ENCODE data around the gene ILKAP. TPM values are rescaled to one million over a fixed set of nuclear protein-coding genes. Genes with fewer than 3 reads are reported as not detected.

Gene ILKAP
- total RNA-seq, 3 donors from 2014 or later, result 33.2 to 55.7 (median 39.9) TPM

- peaks cover 7% of the 10 kb centered on the region for H3K4me1 ChIP-seq (ENCODE audit: low read depth)
- H3K36me3 ChIP-seq (ENCODE audit: low read depth), result no peaks in the 10 kb centered on the region
- intact Hi-C loops (cut with DNase I, micrococcal nuclease), result no loop called here
- ATAC-seq, result no peak
- H3K4me3 ChIP-seq, result no peak overlapping the region
- H3K9me3 ChIP-seq, result no peaks in the 10 kb centered on the region
- no peak for DNase-seq
- no peak for TF ChIP-seq CTCF (IDR thresholded peaks at IDR 0.05)
These were observed 30.1 kb upstream of the ILKAP start for GRCh38 chr2:238233625-238234024.

- DNase-seq (no peak), ATAC-seq (no peak)
- Histone ChIP-seq H3K4me3 (no peak overlapping the region), H3K36me3 (ENCODE audit: low read depth) (no peaks in the 10 kb centered on the region), H3K9me3 (no peaks in the 10 kb centered on the region), H3K4me1 (ENCODE audit: low read depth) (peaks cover 7% of the 10 kb centered on the region)
- intact Hi-C loops (cut with DNase I, micrococcal nuclease), result no loop called here
- no peak for TF ChIP-seq CTCF (IDR thresholded peaks at IDR 0.05)
These were observed 28.3 kb upstream of the ILKAP start for GRCh38 chr2:238231809-238232208.

GRCh38 chr2:238231251-238231793, 27.8 kb upstream of the ILKAP start:
- Histone ChIP-seq H3K4me1 (ENCODE audit: low read depth) (peaks cover 7% of the 10 kb centered on the region), H3K36me3 (ENCODE audit: low read depth) (no peaks in the 10 kb centered on the region), H3K4me3 (no peak overlapping the region), H3K9me3 (no peaks in the 10 kb centered on the region)
- no peak for TF ChIP-seq CTCF (IDR thresholded peaks at IDR 0.05)
- DNase-seq (peak; percentile 58 to 74 (median 71)), ATAC-seq (peak; percentile 51)
- intact Hi-C loops (cut with DNase I, micrococcal nuclease), result no loop called here

- Histone ChIP-seq H3K4me1 (ENCODE audit: low read depth) (peaks cover 7% of the 10 kb centered on the region), H3K9me3 (no peaks in the 10 kb centered on the region), H3K4me3 (no peak overlapping the region), H3K36me3 (ENCODE audit: low read depth) (no peaks in the 10 kb centered on the region)
- intact Hi-C loops (cut with DNase I, micrococcal nuclease), result no loop called here
- no peak for TF ChIP-seq CTCF (IDR thresholded peaks at IDR 0.05)
- ATAC-seq (no peak), DNase-seq (no peak)
These were observed 27.2 kb upstream of the ILKAP start for GRCh38 chr2:238230699-238231098.

- intact Hi-C loops (cut with DNase I, micrococcal nuclease), result no loop called here
- no peaks in the 10 kb centered on the region for H3K9me3 ChIP-seq
These were observed 25.2 kb upstream of the ILKAP start for GRCh38 chr2:238228700-238229099.

More at GRCh38 chr2:238228700-238229099, 25.2 kb upstream of the ILKAP start:
- ATAC-seq, result peak; percentile 73
- Histone ChIP-seq H3K36me3 (ENCODE audit: low read depth) (no peaks in the 10 kb centered on the region), H3K4me1 (ENCODE audit: low read depth) (peaks cover 5% of the 10 kb centered on the region), H3K4me3 (no peak overlapping the region)
- no peak for TF ChIP-seq CTCF (IDR thresholded peaks at IDR 0.05)
- DNase-seq, result peak in 1 of 3 donors; percentile 27
